ENCODE data around the gene ZBTB25.

Gene ZBTB25

GRCh38 chr14:64496764-64497163 is 6.9 kb downstream of the ZBTB25 start:
- no peak for DNase-seq (ENCODE audit: extremely low read depth, low read depth)
- no peak for TF ChIP-seq CTCF (IDR thresholded peaks at IDR 0.05; ENCODE audit: low read depth, low read length, missing control alignments)
- H3K4me3 ChIP-seq (replicated peaks; ENCODE audit: low read depth, low read length) = no peak overlapping the region

GRCh38 chr14:64495252-64495651 is 8.4 kb downstream of the ZBTB25 start:
- no peak for DNase-seq (ENCODE audit: extremely low read depth, low read depth)
- no peak overlapping the region for H3K4me3 ChIP-seq (replicated peaks; ENCODE audit: low read depth, low read length)
- no peak for TF ChIP-seq CTCF (IDR thresholded peaks at IDR 0.05; ENCODE audit: low read depth, low read length, missing control alignments)

- no peak for DNase-seq (ENCODE audit: extremely low read depth, low read depth)
- no peak overlapping the region for H3K4me3 ChIP-seq (replicated peaks; ENCODE audit: low read depth, low read length)
- TF ChIP-seq CTCF (IDR thresholded peaks at IDR 0.05; ENCODE audit: low read depth, low read length, missing control alignments) = no peak
These were observed 10.2 kb downstream of the ZBTB25 start for GRCh38 chr14:64493455-64493854.

- no peak for TF ChIP-seq CTCF (IDR thresholded peaks at IDR 0.05; ENCODE audit: low read depth, low read length, missing control alignments)
- no peak overlapping the region for H3K4me3 ChIP-seq (replicated peaks; ENCODE audit: low read depth, low read length)
- no peak for DNase-seq (ENCODE audit: extremely low read depth, low read depth)
These were observed 12.0 kb downstream of the ZBTB25 start for GRCh38 chr14:64491637-64492036.

- no peak for TF ChIP-seq CTCF (IDR thresholded peaks at IDR 0.05; ENCODE audit: low read depth, low read length, missing control alignments)
- no peak overlapping the region for H3K4me3 ChIP-seq (replicated peaks; ENCODE audit: low read depth, low read length)
- no peak for DNase-seq (ENCODE audit: extremely low read depth, low read depth)
These were observed 15.0 kb downstream of the ZBTB25 start for GRCh38 chr14:64488590-64489099.

GRCh38 chr14:64478634-64479250 is 24.9 kb downstream of the ZBTB25 start:
- TF ChIP-seq CTCF (IDR thresholded peaks at IDR 0.05; ENCODE audit: low read depth, low read length, missing control alignments) = no peak
- no peak for DNase-seq (ENCODE audit: extremely low read depth, low read depth)
- H3K4me3 ChIP-seq (replicated peaks; ENCODE audit: low read depth, low read length) = no peak overlapping the region

GRCh38 chr14:64476438-64476837 is 27.2 kb downstream of the ZBTB25 start:
- no peak for DNase-seq (ENCODE audit: extremely low read depth, low read depth)
- no peak for TF ChIP-seq CTCF (IDR thresholded peaks at IDR 0.05; ENCODE audit: low read depth, low read length, missing control alignments)
- no peak overlapping the region for H3K4me3 ChIP-seq (replicated peaks; ENCODE audit: low read depth, low read length)
